Measurements from ENCODE around the gene PDLIM7. TPM values are rescaled to one million over a fixed set of nuclear protein-coding genes. Genes with fewer than 3 reads are reported as not detected.
"Not testable (repeated sequence)": the region's sequence is repeated elsewhere in the genome, so short reads cannot be mapped to it uniquely, and the experiment has no call there.

The PDLIM7 gene
- total RNA-seq, 4 donors from 2014 or later: 316 to 1,085 (median 575) TPM

DNA sequence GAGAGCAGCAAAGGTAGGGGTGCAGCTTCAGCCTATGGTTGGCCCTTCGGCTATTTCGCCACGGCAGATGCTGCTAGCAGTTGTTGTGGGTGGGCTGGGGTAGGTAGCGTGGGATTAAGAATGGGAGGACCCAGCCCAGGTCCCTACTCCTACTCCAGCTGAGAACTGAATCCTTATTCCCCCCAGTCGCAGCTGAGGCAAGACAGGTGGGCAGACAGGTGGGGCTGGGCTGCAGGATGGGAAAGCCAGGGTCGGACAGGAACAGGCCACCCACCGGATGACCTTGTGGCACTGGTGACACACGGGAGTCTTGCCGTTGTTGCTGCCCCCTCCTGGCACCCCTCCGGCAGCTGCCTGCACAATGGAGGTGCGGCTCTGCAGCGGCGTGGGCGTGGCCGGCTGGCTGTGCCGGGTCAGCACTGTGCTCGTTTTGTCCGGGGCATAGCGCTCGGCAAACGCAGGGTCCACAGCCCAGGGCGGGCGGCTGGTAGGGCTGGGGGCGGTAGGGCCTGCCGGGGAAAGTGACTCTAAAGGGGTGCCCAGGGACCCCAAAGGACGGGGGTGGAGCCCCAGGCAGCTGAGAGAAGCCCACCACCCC lies 8.2 kb downstream of the PDLIM7 start:
- Histone ChIP-seq H3K4me3 (no peak overlapping the region), H3K4me1 (peaks cover 32 to 99% (median 93%) of the 10 kb centered on the region in 4 donors), H3K27me3 (no peaks in the 10 kb centered on the region), H3K36me3 (peaks cover 47 to 93% (median 88%) of the 10 kb centered on the region in 4 donors), H3K9me3 (no peaks in the 10 kb centered on the region), H3K27ac (replicated peaks in 1 of 4) (peak overlapping the region; percentile 96 to 99 (median 98))
- DNase-seq (ENCODE audit: extremely low spot score): no peak
- WGBS: 58% methylated on average over 13 of the region's 26 CpGs
- TF ChIP-seq CTCF (IDR thresholded peaks at IDR 0.05): peak in 1 of 3 experiments; percentile 9
- TF ChIP-seq EP300 (IDR thresholded peaks at IDR 0.05): no peak
- no peak for TF ChIP-seq POLR2A (IDR thresholded peaks at IDR 0.05; ENCODE audit: low read depth)
- peak in 1 of 2 donors; percentile 20 for TF ChIP-seq POLR2AphosphoS5 (IDR thresholded peaks at IDR 0.05)
- intact Hi-C loops (cut with DNase I): no loop called here

- no peak overlapping the region for H3K4me3 ChIP-seq
- intact Hi-C loops (cut with DNase I): no loop called here
- no peak for DNase-seq (ENCODE audit: extremely low spot score)
- WGBS: 69% methylated on average over 9 of the region's 15 CpGs
- no peak for TF ChIP-seq EP300 (IDR thresholded peaks at IDR 0.05)
- no peak for TF ChIP-seq POLR2A (IDR thresholded peaks at IDR 0.05; ENCODE audit: low read depth)
- peak in 1 of 2 donors; percentile 55 for TF ChIP-seq POLR2AphosphoS5 (IDR thresholded peaks at IDR 0.05)
- TF ChIP-seq CTCF (IDR thresholded peaks at IDR 0.05): no peak
- no peaks in the 10 kb centered on the region for H3K27me3 ChIP-seq
- no peaks in the 10 kb centered on the region for H3K9me3 ChIP-seq
- peaks cover 19 to 99% (median 93%) of the 10 kb centered on the region in 4 donors for H3K4me1 ChIP-seq
- peak overlapping the region; percentile 96 to 99 (median 98) for H3K27ac ChIP-seq (replicated peaks in 1 of 4)
- peaks cover 59 to 96% (median 93%) of the 10 kb centered on the region in 4 donors for H3K36me3 ChIP-seq
Measured at GRCh38 chr5:177487975-177488374, 9.4 kb downstream of the PDLIM7 start.

DNA sequence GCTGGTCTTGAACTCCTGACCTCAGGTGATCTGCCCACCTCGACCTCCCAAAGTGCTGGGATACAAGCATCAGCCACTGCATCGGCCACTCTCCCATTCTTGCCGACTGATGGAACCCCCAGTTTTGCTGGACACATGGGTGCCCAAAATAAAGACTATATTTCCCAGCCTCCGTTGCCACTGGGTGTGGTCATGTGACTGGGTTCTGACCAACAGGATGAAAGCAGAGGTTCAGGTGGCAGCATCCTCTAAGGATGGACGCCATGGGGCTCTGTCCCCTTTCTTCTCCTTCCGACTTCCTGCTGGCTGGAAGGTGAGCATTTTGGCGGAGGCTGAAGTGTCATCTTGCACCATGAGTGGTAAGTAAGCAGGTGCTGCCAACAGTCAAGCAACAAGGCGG lies 10.3 kb downstream of the PDLIM7 start:
- Histone ChIP-seq H3K4me1 (peaks cover 11 to 99% (median 92%) of the 10 kb centered on the region in 4 donors), H3K9me3 (no peaks in the 10 kb centered on the region), H3K4me3 (no peak overlapping the region), H3K36me3 (peaks cover 59 to 91% (median 89%) of the 10 kb centered on the region in 4 donors), H3K27ac (replicated peaks in 1 of 4) (peak overlapping the region; percentile 96 to 99 (median 98)), H3K27me3 (no peaks in the 10 kb centered on the region)
- DNase-seq (ENCODE audit: extremely low spot score): no peak
- WGBS: 74% methylated on average over 8 of the region's 8 CpGs
- peak in 1 of 2 donors; percentile 38 for TF ChIP-seq POLR2AphosphoS5 (IDR thresholded peaks at IDR 0.05)
- TF ChIP-seq EP300 (IDR thresholded peaks at IDR 0.05): no peak
- no peak for TF ChIP-seq POLR2A (IDR thresholded peaks at IDR 0.05; ENCODE audit: low read depth)
- TF ChIP-seq CTCF (IDR thresholded peaks at IDR 0.05): no peak
- intact Hi-C loops (cut with DNase I): no loop called here

- Histone ChIP-seq H3K4me3 (no peak overlapping the region), H3K27me3 (no peaks in the 10 kb centered on the region), H3K36me3 (peaks cover 62 to 91% (median 88%) of the 10 kb centered on the region in 4 donors), H3K9me3 (no peaks in the 10 kb centered on the region), H3K27ac (replicated peaks in 1 of 4) (peak overlapping the region in 3 of 4 donors; percentile 54 to 96 (median 93)), H3K4me1 (peaks cover 2 to 99% (median 92%) of the 10 kb centered on the region in 4 donors)
- intact Hi-C loops (cut with DNase I): no loop called here
- DNase-seq (ENCODE audit: extremely low spot score): no peak
- 91% methylated on average over 3 of the region's 3 CpGs for WGBS
- no peak for TF ChIP-seq CTCF (IDR thresholded peaks at IDR 0.05)
- TF ChIP-seq POLR2AphosphoS5 (IDR thresholded peaks at IDR 0.05): peak in 1 of 2 donors; percentile 65
- no peak for TF ChIP-seq POLR2A (IDR thresholded peaks at IDR 0.05; ENCODE audit: low read depth)
- no peak for TF ChIP-seq EP300 (IDR thresholded peaks at IDR 0.05)
Measured at GRCh38 chr5:177486256-177486655, 11.1 kb downstream of the PDLIM7 start.

GRCh38 chr5:177485753-177486152 lies 11.7 kb downstream of the PDLIM7 start:
- 93% methylated on average over 3 of the region's 3 CpGs for WGBS
- H3K4me3 ChIP-seq; H3K9me3 ChIP-seq; H3K27me3 ChIP-seq; DNase-seq (ENCODE audit: extremely low spot score); intact Hi-C loops (cut with DNase I): not testable (repeated sequence)
- Histone ChIP-seq H3K36me3 (peaks cover 57 to 91% (median 84%) of the 10 kb centered on the region in 4 donors), H3K4me1 (peaks cover 0 to 99% (median 92%) of the 10 kb centered on the region in 4 donors), H3K27ac (replicated peaks in 1 of 4) (peak overlapping the region; percentile 93 to 96 (median 95))
